NCI-H146 (cell line): ENCODE results near the gene NELFB.
"Not testable (repeated sequence)": the region's sequence is repeated elsewhere in the genome, so short reads cannot be mapped to it uniquely, and the experiment has no call there.

Experiments
- DNase-seq: peaks from one replicate; lab custom pipeline; 2025; lab: John Stamatoyannopoulos, UW

NELFB gene

DNA sequence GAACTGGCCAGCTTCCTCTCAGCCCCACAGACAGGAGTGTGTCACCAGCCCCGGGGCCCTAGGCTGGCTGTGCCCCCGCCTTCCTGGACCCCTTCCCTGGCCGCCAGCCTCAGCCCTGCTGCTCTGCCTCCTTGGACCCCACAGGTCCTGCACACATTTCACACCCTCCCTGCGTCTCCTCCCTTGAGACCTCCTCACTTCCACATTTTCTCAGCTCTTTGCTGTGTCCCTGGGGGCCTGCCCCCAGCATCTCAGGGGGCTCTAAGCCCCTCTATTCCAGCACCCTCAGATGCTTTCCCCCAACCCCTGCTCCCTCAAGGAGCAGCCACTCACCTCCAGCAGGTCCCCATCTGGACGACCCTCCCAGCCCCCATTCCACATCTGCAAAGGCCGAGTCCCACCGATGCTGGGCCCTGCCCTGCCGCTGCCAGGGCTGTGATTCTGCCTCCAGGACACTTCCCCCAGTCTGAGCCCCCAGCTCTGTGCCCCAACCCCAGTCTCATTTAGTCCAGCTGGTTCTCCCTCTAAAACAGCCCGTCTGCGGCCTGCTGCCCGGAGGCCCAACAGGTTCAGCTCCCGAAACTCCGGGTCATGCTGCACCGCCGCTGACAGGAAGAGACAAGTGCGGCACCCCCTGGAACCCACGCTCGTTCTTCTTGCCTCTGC, 20.2 kb upstream of the NELFB start:
- DNase-seq = no peak

DNA sequence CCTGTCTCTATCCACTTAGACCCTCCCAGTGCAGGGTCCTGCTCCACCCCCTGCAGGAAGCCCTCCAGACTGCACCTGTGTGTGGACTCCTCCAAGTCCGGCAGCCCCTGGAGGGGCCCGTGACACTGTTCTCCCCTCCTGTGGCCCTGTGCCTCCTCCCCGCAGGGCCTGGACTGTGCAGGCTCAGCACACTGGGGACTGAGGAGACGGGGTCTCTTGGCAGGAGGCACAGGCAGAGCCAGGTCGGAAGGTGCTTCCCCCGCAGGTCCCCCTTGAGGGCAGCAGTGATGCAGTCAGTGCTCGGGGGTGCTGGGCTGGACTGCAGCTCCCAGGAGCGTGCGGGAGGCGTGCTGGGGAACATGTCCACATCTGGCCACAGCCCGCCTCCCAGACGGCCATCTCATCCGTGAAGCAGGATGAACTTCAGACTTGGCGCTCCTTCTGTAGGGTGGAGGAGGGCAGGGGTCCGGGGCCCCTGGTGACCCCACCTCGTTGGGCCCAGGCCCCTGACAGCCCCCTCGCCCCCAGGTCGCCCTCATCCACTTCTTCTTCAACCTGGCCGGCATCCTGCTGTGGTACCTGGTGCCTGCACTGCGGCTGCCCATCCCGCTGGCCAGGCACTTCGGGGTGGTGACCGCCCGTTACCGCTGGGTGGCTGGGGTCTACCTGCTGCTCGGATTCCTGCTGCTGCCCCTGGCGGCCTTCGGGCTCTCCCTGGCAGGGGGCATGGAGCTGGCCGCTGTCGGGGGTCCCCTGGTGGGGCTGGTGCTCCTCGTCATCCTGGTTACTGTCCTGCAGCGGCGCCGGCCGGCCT, 19.5 kb upstream of the NELFB start:
- DNase-seq = peak; percentile 39

- DNase-seq = peak; percentile 86
These were observed 18.7 kb upstream of the NELFB start for GRCh38 chr9:137236238-137236935.

DNA sequence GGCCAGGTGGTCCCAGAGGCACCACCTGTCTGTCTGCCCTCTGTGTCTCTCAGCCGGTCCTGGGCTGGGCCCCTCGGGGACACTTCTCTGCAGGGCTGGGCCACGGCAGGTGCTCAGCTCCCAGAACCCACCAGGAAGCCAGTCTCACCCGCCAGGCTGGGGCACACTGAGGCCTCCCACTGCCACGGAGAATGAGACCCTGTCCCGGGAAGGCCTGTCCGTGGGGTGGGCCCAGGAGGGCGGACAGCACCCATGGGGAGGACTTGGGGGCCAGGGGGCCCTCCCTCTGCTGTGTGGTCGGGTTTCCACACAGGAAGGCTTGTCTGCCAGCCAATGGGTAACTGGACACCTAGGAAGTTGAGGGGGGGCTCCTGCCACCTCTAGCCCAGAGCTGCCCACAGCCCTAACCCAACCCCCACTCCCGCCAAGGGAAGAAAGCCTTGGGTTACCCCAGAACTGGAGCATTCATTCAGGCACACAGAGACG, 18.1 kb upstream of the NELFB start:
- DNase-seq = peak; percentile 44

- DNase-seq = peak; percentile 88
These were observed 17.1 kb upstream of the NELFB start for GRCh38 chr9:137237759-137238726.

GRCh38 chr9:137239541-137240200, 15.5 kb upstream of the NELFB start:
- not testable (repeated sequence) for DNase-seq

GRCh38 chr9:137240318-137240840, 14.7 kb upstream of the NELFB start:
- DNase-seq = peak; percentile 69

GRCh38 chr9:137240841-137241489, 14.2 kb upstream of the NELFB start, which contains the start of gene TUBB4B:
Gene TUBB4B, plus strand, starts transcription at chr9:137241287. Its CDS starts 74 bp downstream, at chr9:137241361.
- peak; percentile 99 for DNase-seq

DNA sequence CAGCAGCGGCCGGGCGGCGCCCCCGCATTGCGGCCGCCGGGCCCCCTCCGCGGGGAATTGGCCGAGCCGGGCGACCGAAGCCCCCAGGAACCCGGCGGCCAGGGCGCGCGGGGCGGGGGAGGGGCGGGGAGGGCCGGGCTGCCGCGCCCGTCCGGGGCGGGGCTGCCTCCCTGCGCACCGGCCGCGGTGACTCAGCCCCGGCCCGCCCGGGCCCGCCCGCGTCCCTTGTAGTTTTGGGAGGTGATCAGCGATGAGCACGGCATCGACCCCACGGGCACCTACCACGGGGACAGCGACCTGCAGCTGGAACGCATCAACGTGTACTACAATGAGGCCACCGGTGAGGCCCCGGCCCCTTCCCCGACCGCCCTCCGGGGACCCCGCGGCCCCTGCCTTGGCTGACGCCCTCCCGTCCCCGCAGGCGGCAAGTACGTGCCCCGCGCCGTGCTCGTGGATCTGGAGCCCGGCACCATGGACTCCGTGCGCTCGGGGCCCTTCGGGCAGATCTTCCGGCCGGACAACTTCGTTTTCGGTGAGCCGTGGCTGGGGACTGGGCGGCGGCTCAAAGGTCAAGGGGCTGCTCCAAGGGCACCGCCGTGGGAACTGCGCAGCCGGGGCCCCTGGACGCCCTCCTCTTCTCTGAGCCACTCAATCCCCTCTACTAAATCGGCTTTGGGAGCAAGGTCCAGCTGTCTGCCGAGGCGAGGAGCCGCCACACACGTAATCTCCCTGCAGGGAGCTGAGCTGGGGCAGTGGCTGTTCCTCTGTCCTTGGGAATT, 13.4 kb upstream of the NELFB start:
- DNase-seq = peak; percentile 38

GRCh38 chr9:137242269-137243203, 12.6 kb upstream of the NELFB start:
- DNase-seq = no peak

DNA sequence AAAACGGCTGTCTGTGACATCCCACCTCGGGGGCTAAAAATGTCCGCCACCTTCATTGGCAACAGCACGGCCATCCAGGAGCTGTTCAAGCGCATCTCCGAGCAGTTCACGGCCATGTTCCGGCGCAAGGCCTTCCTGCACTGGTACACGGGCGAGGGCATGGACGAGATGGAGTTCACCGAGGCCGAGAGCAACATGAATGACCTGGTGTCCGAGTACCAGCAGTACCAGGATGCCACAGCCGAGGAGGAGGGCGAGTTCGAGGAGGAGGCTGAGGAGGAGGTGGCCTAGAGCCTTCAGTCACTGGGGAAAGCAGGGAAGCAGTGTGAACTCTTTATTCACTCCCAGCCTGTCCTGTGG, 11.9 kb upstream of the NELFB start:
- DNase-seq = not testable (repeated sequence)

DNA sequence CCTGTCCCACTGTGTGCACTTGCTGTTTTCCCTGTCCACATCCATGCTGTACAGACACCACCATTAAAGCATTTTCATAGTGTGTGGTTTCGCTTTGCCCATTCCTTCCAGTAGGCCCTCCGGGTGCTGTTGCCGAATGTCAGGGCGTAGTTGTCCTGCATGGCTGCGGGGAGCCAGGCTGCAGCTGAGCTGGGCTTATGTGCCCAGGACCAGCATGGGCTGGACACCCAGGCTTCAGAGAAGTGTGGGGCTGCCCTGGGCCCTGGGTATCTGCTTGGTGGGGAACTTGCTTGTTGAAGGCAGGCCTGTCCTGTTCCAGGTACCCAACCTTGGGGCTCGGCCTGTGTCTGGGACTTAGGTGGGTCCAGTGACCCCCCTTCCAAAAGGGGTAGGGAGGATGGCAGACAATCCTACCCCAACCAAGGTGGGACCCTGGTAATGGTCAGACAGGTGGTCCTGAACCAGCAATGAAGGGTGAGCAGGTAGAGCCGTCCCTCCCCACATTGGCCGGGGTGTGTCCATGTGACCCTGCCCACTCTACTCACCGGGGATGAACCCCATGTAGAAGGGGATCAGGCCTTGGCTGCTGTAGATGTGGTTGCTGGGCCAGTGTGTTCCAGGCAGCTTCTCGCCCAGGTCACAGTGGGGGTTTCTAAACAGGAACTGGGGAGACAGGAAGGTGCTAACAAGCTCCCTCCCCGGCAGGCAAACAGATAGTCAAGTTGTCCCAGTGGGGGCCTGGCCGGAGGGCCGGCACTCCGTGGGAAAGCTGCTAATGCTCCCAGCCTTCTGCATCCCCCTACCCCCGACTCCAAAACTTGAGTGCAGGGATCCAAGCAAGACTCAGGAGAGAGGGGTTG, 11.3 kb upstream of the NELFB start:
- no peak for DNase-seq

GRCh38 chr9:137244486-137245449, 10.4 kb upstream of the NELFB start:
- DNase-seq = no peak

GRCh38 chr9:137245450-137246421, 9.4 kb upstream of the NELFB start:
- DNase-seq = peak; percentile 33
